Liver (tissue), 3 donors: ENCODE measurements around the gene CORO2B.

Experiments used
- FOXA1 ChIP-seq: IDR thresholded peaks from 2 replicates; pipeline ENCODE4 v1.6.1; 2016; ENCODE audit warnings: antibody characterized with exemption
- GABPA ChIP-seq, 2 donors: IDR thresholded peaks in 1 of 2; conservative IDR thresholded peaks in 1 of 2; 2 replicates each; pipeline ENCODE4 v1.6.1; 2016; ENCODE audit warnings: antibody characterized with exemption in 2 of 2, mild to moderate bottlenecking in 1 of 2, moderate library complexity in 1 of 2
- NR2F2 ChIP-seq: IDR thresholded peaks from 2 replicates; pipeline ENCODE4 v1.6.1; 2016; ENCODE audit warnings: antibody characterized with exemption
- RAD21 ChIP-seq, 2 donors: IDR thresholded peaks; 2 replicates each; pipeline ENCODE4 v1.6.1; 2016; ENCODE audit warnings: antibody characterized with exemption in 2 of 2, mild to moderate bottlenecking in 2 of 2
- SP1 ChIP-seq: IDR thresholded peaks from 2 replicates; pipeline ENCODE4 v1.6.1; 2018; ENCODE audit warnings: antibody characterized with exemption, mild to moderate bottlenecking
- TAF1 ChIP-seq: conservative IDR thresholded peaks from 2 replicates; pipeline ENCODE4 v1.6.1; 2016; ENCODE audit warnings: antibody characterized with exemption, mild to moderate bottlenecking
- TF ChIP-seq, protein P1 (sequence below): fragments of 150-350 bp; IDR thresholded peaks from 2 replicates; pipeline ENCODE4 v1.5.1; 2017; ENCODE audit warnings: improper control_type of control experiment, low read depth, low read length; ENCODE audit not compliant: missing input control
- TF ChIP-seq, protein P2 (sequence below): IDR thresholded peaks from 2 replicates; pipeline ENCODE4 v1.6.1; 2016; ENCODE audit warnings: antibody characterized with exemption
- TF ChIP-seq, protein P3 (sequence below): IDR thresholded peaks from 2 replicates; pipeline ENCODE4 v1.6.1; 2016; ENCODE audit warnings: antibody characterized with exemption, mild to moderate bottlenecking
- donor health status: healthy.
- donor health status: healthy.

DNA sequence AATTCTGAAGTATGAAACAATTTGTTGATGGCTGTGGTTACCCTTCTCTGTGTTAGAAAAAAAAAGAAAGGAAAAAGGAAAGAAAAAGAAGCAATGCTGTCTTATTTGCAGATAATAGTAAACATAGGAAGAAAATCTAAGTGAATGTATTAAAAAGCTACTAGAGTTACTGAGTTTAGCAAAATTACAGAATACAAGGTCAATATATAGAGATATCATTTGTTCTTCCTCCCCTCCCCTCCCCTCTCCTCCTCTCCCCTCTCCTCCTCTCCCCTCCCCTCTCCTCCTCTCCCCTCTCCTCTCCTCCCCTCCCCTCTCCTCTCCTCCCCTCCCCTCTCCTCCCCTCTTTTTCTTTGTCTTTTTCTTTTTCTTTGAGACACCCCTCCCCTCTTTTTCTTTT, 172.8 kb downstream of the CORO2B start:
- TF ChIP-seq GABPA (IDR thresholded peaks at IDR 0.05 in 1 of 2, conservative IDR thresholded peaks at IDR 0.05 in 1 of 2), result no peak
- TF ChIP-seq, protein P1, sequence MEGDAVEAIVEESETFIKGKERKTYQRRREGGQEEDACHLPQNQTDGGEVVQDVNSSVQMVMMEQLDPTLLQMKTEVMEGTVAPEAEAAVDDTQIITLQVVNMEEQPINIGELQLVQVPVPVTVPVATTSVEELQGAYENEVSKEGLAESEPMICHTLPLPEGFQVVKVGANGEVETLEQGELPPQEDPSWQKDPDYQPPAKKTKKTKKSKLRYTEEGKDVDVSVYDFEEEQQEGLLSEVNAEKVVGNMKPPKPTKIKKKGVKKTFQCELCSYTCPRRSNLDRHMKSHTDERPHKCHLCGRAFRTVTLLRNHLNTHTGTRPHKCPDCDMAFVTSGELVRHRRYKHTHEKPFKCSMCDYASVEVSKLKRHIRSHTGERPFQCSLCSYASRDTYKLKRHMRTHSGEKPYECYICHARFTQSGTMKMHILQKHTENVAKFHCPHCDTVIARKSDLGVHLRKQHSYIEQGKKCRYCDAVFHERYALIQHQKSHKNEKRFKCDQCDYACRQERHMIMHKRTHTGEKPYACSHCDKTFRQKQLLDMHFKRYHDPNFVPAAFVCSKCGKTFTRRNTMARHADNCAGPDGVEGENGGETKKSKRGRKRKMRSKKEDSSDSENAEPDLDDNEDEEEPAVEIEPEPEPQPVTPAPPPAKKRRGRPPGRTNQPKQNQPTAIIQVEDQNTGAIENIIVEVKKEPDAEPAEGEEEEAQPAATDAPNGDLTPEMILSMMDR, result no peak
- no peak for TF ChIP-seq TAF1
- TF ChIP-seq, protein P2, sequence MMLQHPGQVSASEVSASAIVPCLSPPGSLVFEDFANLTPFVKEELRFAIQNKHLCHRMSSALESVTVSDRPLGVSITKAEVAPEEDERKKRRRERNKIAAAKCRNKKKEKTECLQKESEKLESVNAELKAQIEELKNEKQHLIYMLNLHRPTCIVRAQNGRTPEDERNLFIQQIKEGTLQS, result no peak
- TF ChIP-seq RAD21 (IDR thresholded peaks at IDR 0.05), result no peak
- no peak for TF ChIP-seq NR2F2
- no peak for TF ChIP-seq SP1
- TF ChIP-seq FOXA1, result no peak
- TF ChIP-seq, protein P3, sequence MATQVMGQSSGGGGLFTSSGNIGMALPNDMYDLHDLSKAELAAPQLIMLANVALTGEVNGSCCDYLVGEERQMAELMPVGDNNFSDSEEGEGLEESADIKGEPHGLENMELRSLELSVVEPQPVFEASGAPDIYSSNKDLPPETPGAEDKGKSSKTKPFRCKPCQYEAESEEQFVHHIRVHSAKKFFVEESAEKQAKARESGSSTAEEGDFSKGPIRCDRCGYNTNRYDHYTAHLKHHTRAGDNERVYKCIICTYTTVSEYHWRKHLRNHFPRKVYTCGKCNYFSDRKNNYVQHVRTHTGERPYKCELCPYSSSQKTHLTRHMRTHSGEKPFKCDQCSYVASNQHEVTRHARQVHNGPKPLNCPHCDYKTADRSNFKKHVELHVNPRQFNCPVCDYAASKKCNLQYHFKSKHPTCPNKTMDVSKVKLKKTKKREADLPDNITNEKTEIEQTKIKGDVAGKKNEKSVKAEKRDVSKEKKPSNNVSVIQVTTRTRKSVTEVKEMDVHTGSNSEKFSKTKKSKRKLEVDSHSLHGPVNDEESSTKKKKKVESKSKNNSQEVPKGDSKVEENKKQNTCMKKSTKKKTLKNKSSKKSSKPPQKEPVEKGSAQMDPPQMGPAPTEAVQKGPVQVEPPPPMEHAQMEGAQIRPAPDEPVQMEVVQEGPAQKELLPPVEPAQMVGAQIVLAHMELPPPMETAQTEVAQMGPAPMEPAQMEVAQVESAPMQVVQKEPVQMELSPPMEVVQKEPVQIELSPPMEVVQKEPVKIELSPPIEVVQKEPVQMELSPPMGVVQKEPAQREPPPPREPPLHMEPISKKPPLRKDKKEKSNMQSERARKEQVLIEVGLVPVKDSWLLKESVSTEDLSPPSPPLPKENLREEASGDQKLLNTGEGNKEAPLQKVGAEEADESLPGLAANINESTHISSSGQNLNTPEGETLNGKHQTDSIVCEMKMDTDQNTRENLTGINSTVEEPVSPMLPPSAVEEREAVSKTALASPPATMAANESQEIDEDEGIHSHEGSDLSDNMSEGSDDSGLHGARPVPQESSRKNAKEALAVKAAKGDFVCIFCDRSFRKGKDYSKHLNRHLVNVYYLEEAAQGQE, result no peak
